ENCODE results near the gene EOLA1.
"Not testable (repeated sequence)": the region's sequence is repeated elsewhere in the genome, so short reads cannot be mapped to it uniquely, and the experiment has no call there.

The EOLA1 gene

DNA sequence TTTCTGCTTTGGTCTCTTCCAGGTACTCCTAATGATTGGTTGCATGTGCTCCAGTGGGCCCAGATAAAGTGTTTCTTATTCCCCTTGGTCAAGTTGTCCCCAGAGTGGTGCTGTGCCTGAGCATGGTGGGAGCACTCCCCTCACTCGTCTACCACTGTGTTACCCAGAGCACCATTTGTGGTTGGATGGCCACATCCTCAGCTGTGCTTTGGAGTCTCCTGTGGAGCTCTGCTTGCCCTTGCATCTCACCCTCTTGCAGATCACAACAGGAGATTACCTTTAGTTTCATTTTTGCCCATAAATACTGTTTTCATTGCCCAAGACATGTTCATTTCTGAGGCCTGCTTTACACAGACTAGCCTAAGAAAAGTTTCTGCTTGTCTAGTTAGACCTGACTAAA, 9.6 kb downstream of the EOLA1 start:
- not testable (repeated sequence) for DNase-seq (ENCODE audit: insufficient read length, low spot score); FAIRE-seq

DNA sequence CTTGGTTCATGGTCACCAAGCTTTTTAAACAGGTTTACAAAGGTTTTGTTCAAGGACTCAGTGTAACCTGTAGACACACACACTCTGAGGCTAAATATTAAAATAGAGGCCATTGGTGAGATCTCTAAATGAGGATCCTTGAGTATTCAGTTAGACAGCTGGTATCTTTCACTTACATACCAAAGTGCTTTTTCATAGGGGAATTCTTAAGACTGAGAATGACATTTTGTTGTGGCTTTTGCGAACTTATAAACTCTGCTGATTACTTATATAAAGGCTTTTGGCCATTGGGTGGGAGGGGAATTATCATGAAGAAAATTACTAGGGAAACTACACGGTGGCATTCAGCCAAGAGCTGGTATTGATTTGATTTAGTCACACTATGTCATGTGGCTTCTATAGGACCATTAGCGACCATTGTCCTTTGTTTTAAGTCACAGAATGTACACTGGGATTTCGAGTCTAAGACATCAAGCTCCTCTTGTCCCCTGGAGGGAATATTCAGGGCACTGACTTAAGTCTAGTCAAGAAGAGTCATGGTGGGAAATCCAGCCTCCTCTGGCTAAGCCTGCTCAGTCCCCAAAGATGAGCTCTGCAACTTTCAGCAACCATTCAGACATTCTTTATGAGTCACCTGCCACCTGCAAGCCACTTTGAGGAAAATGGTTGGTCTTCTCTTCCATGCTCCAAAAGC, 10.6 kb downstream of the EOLA1 start:
- DNase-seq (ENCODE audit: insufficient read length, low spot score); FAIRE-seq: not testable (repeated sequence)

DNA sequence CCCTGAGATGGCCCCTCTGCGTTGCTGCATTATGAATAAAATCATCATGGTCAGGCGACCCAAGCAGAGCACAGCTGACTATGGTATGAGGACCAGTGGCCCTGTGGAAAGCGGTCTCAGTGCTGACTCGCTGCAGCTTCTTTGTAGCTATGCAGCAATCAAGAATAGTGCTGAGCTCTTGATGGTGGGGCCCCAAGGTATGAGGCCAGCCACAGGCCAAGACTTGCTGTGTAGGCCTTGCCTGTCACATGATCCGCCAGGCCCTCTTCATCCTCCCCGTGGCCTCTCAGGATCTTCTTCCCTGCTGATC, 11.1 kb downstream of the EOLA1 start:
- not testable (repeated sequence) for DNase-seq (ENCODE audit: insufficient read length, low spot score); FAIRE-seq

DNA sequence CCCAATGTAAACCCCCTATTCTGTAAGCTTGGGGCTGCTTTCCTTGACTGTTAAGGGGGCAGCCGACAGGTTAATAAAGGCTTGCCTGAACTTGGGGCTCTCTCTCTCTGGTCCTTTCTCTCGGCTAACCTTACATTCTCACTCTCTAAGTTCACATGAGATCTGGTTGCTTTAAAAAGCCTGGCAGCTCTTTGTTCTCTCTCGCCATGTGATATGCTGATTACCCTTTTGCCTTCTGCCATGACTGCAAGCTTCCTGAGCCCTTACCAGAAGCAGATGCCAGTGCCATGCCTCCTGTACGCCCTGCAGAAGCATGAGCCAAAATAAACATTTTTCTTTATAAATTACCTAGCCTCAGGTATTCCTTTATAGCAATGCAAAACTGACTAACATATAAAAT, 14.4 kb downstream of the EOLA1 start:
- not testable (repeated sequence) for FAIRE-seq; DNase-seq (ENCODE audit: insufficient read length, low spot score)

DNA sequence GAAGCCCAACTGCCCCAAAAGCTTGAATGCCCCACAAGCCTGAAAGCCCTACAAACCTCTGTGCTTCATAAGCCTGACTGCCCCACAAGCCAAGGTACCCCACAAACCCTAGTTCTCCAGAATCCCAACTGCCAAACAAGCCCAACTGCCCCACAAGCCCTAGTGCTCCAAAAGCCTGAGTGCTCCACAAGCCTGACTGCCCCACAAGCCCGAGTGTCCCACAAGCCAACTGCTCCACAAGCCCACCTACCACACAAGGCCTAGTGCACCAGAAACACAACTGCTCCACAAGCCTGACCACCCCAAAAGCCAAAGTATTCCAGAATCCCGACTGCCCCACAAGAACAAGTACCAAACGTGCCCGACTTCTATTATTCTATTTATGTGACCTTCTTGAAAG, 22.5 kb downstream of the EOLA1 start:
- no peak for TF ChIP-seq POLR2A (IDR thresholded peaks at IDR 0.05; ENCODE audit: low read depth, low read length)
- no peak for DNase-seq (ENCODE audit: insufficient read length, low spot score)
- no peak for FAIRE-seq

DNA sequence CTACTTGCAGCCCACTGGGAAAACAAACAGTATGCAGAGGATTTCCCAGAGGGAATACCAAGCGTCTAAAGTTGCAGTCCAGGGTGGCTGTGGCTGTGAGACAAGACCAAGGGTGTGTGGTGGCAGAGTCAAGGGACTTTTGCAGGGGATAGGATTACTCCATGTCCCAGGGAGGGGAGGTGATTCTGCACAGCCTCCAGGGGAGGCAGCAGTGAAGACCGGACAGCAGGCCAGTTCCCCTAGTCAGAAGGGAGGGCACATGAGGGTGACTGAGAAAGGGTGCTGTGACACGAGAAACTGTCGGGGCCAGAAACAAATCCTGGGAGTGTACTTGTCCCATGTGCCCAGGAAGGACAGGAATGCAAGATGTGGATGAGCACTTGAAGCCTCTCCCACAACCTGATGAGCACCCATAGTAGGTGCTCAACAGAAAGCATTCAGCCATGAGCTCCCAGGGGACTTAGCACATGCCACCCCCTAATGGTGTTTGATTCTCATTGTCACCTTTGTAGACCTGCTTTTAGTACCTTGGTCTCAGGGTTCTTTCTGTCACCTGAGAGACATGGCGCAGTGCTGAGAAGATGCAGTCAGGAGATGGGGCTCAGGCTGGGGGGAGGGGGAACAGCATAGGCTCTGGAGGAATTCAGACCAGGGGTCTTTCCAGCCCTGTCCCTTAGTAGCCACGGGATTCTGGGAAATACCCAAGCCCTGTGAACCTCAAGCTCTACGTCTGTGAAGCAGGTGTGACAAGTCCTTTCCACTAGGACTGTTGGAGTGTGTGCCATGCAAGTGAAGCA, 27.0 kb downstream of the EOLA1 start:
- FAIRE-seq, result no peak
- no peak for DNase-seq (ENCODE audit: insufficient read length, low spot score)
- no peak for TF ChIP-seq POLR2A (IDR thresholded peaks at IDR 0.05; ENCODE audit: low read depth, low read length)

DNA sequence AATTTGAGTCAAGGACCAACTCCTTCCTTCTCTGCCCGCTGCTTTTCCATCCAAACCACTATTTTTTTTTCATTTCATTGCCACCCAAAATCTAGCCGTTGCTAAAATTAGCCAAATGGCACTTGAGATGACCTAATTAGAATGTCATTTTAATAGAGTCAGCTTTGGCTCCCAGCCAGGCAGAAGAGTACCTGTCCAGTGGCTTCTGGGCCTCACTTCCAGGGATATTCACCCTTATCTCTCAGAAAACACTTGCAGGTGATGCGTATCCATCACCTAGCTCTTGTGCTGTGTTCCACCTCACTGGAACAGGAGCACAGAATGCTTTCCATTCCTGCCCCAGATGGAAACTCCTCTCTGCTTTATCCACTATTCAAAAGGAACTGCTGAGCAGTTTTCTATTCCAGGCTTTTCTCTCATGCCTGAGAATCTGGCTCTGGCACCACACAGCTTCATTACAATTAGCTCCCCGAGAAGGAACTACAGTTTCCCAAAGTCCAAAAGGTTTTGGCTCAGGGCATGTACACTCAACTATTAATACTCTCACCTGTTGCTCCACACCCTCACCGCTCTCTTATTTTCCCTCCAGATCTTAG, 28.0 kb downstream of the EOLA1 start:
- DNase-seq (ENCODE audit: insufficient read length, low spot score) (no peak), FAIRE-seq (no peak)
- no peak for TF ChIP-seq POLR2A (IDR thresholded peaks at IDR 0.05; ENCODE audit: low read depth, low read length)

DNA sequence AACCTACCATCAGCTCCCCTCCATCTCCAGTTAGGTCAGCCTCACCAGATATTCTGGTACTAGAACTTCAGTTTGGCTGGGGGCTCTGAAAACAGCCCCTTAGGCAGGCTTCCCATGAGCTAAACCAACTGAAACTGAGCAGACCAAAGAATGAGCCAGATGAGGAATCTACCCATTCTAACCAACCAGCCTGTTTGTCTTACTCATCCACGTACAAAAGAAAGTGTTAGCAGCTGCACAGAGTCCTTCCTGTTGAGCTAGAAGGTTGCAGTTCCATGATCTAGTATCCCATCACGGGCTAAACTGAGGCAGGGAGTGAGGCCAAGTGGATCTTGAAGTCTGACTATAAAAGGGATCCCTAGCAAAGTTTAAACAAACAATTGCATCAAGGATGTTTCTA, 29.0 kb downstream of the EOLA1 start:
- FAIRE-seq (no peak), DNase-seq (ENCODE audit: insufficient read length, low spot score) (no peak)
- TF ChIP-seq POLR2A (IDR thresholded peaks at IDR 0.05; ENCODE audit: low read depth, low read length), result no peak

DNA sequence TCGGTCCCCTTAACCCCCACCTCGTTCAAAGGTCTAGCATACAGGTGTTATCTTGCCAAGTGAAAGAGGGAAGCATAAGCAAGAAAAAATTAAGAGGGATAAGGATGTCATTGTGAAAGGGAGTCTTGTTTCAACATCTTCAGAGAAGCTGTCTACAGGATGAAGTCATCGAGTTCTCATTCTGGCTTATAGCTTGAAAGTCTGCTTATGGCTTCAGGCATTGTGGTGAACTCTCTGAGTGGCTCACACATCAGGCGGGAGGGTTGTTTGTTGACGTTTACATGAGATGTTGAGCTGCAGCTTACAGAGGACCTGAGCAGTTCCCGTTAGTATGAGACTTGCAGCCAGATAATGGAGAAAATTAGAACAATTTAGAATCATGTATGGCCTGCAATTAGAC, 29.9 kb downstream of the EOLA1 start:
- no peak for TF ChIP-seq POLR2A (IDR thresholded peaks at IDR 0.05; ENCODE audit: low read depth, low read length)
- DNase-seq (ENCODE audit: insufficient read length, low spot score) (no peak), FAIRE-seq (no peak)

DNA sequence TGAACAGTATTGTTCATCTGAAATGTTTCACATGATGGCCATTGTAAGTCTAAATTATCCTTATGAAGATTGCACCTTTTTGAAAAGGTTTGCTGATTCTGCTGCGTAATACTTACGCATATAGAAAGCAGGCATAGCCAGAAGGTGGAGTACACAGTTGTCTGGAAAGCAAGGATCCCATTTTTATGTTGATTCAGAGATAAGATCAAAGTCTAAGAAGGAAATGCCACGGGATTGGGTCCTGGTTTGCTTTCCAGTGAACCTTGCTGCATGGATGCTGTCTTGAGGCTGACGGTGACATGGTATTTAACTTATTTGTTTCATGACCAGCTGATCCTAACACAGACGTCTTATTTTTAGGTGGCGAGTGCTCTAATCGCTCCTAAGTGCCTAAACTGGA, 31.0 kb downstream of the EOLA1 start:
- DNase-seq (ENCODE audit: insufficient read length, low spot score), result no peak
- no peak for TF ChIP-seq POLR2A (IDR thresholded peaks at IDR 0.05; ENCODE audit: low read depth, low read length)
- FAIRE-seq, result no peak

DNA sequence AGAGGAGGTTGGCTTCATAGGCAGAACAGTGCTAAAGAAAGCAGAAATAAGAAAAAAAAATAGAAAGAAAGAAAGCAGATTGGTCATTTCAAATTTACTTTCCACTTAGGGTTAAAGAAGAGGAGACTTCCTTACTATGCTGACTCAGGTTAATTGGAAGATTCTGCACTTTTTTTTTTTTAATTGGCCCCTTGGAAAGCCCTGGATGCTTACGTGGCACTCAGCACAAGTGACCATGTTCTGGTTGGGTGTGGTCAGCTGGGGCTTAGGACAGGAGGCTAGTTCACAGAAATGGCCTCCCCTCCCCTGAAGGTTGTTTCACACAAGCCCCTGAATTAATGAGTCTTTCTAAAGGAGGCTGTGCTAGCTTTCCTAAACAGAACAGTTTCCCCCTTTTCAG, 31.9 kb downstream of the EOLA1 start:
- FAIRE-seq (no peak), DNase-seq (ENCODE audit: insufficient read length, low spot score) (no peak)
- TF ChIP-seq POLR2A (IDR thresholded peaks at IDR 0.05; ENCODE audit: low read depth, low read length), result no peak

DNA sequence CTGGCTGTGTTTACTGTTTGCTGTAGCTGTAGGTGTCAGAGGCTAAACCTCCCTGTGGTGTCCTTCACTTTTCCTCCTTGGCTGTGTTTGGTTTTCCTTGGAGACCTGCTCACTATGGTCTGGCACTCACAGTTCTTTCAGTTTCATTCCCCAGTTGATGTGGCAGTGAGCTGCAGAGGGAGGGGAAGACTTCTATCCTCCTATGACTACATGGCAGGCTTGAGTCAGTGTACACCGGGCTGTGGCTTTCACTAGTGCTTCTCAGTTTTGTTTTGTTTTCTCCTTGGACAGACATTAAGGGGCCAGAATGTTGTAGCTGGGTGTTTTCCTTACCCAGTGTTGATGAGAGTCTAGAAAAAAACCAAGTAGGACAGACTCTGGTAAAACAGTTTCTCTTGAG, 32.6 kb downstream of the EOLA1 start:
- DNase-seq (ENCODE audit: insufficient read length, low spot score); FAIRE-seq: not testable (repeated sequence)

DNA sequence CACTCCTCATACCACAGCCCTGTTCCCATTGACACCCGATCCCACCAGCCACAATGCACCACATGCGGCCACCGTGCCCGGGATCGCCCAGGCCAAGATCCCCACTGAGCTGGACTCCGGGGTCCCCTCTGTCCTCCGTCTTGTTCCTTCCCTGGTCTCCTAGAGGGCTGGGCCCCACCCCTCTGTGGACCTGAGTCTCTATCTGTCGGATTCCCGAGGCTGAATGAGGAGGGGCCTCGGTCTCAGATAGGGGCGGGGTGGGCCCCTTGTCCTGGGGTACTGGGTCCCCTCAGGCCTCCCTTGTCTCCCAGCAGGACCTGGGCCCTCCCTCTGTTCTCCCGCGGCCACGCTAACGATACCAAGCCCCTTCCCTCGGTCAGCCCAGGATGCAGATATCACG, 44.8 kb downstream of the EOLA1 start:
- not testable (repeated sequence) for DNase-seq (ENCODE audit: insufficient read length, low spot score); FAIRE-seq

DNA sequence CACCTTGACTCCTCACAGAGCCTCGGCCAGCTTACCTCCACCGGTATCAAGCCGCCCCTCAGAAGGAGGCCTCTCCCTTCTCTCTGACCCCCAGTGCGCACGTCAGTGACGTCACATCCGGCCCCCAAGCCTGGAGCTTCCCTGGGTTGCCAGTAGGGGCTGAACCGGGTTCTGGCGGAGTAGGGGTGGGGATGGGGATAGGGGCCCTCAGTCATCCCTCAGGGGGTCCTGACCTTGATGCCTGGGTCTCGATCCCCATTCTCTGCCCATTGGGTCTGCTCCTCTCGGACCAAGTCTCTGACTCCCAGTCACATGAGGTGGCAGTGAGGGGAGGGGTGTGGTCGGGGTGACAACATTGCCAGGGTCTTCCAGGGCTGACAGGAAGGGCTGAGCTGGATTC, 46.5 kb downstream of the EOLA1 start, which contains the start of gene MAGEA9B:
TSS of gene MAGEA9B (minus strand) at position 101 of the 400 bp plus-strand sequence. CDS start 4,280 bp downstream, outside the sequence.
- DNase-seq (ENCODE audit: insufficient read length, low spot score); FAIRE-seq: not testable (repeated sequence)

DNA sequence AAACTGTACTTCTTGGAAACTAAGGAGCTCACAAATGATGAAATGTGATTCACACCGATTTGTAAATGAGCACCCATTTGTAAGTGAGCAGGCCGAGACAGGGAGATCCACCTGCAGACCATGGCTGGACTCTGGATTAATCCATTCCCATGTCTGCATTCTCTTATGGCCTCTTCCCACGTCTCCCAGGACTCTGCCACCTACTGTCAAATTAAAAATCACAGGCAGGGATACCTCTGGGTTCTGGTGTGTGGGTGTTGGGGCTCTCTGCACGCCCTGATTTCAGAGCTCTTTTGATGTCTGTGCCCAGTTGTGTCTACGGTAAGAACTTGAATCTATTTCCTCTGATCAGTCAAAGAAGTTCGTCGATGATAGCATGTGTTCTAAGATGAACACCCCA, 50.2 kb downstream of the EOLA1 start:
- FAIRE-seq; DNase-seq (ENCODE audit: insufficient read length, low spot score): not testable (repeated sequence)

DNA sequence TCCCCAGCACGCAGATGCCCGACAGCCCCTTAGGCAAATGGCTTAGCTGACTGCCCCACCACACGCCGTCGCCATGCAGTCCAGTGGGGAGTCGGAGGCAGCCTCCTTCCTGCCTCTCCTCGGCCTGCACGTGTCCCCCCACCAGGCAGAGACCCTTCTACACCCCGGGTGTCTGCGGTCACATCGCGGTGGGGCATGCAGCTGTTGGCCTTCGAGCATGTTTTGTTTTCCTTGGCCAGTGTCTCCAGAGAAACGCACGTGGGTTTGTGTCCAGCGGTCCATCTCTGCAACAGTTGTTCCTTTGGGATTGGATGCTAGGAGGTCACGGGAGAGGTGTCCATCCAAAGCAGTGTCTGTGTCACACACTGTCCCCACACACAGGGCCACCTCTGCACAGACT, 54.4 kb downstream of the EOLA1 start, which contains the start of gene HSFX2:
TSS of gene HSFX2 (minus strand) at position 101 of the 400 bp plus-strand sequence. CDS start 614 bp downstream, outside the sequence.
- DNase-seq (ENCODE audit: insufficient read length, low spot score); FAIRE-seq: not testable (repeated sequence)

DNA sequence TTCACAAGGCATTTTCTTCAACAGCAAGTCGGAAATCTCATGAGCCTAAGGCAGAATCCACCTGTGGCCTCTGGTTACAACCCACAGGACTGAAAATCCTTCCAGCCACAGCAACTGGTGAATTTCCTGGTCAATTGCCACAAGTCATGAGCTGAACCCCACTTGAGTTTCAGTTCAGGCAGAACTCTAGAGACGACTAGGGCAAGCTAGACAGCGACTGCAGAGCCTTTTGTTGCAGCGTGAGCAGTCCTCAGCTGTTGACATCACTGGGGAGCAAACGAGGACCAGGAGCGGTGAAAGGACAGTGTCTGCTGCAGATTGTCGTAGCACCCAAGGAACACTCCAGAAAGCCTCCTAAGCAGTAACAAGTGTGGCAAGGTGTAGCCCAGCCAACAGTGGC, 55.1 kb downstream of the EOLA1 start:
- not testable (repeated sequence) for FAIRE-seq; DNase-seq (ENCODE audit: insufficient read length, low spot score)
